ENCODE measurements around the gene FCRL6.

DNA sequence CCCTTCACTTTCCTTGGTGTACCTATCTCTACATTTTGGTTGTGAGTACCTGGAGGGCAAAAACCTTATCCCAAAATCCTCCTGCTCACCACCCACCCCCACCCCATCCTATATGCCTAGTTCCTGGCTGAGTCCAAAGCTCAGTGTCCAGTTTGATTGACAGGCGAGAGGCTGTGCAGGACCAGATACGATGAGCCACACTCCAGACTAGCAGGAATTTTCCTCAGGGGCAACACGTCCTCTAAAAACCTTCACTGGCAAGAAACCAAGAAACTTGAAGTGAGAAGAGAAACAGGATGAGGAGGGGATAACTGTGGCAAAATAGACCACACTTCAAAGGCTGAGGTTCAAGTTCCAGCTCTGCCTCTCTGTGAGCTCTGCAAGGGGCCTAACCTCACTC lies 23.4 kb downstream of the FCRL6 start:
- TF ChIP-seq, protein P1, sequence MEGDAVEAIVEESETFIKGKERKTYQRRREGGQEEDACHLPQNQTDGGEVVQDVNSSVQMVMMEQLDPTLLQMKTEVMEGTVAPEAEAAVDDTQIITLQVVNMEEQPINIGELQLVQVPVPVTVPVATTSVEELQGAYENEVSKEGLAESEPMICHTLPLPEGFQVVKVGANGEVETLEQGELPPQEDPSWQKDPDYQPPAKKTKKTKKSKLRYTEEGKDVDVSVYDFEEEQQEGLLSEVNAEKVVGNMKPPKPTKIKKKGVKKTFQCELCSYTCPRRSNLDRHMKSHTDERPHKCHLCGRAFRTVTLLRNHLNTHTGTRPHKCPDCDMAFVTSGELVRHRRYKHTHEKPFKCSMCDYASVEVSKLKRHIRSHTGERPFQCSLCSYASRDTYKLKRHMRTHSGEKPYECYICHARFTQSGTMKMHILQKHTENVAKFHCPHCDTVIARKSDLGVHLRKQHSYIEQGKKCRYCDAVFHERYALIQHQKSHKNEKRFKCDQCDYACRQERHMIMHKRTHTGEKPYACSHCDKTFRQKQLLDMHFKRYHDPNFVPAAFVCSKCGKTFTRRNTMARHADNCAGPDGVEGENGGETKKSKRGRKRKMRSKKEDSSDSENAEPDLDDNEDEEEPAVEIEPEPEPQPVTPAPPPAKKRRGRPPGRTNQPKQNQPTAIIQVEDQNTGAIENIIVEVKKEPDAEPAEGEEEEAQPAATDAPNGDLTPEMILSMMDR (IDR thresholded peaks at IDR 0.05): no peak
- TF ChIP-seq POLR2AphosphoS5 (IDR thresholded peaks at IDR 0.05) (no peak), POLR2A (IDR thresholded peaks at IDR 0.05; ENCODE audit: low read depth) (no peak)
